ENCODE measurements around the gene ARRB2.

The ARRB2 gene

DNA sequence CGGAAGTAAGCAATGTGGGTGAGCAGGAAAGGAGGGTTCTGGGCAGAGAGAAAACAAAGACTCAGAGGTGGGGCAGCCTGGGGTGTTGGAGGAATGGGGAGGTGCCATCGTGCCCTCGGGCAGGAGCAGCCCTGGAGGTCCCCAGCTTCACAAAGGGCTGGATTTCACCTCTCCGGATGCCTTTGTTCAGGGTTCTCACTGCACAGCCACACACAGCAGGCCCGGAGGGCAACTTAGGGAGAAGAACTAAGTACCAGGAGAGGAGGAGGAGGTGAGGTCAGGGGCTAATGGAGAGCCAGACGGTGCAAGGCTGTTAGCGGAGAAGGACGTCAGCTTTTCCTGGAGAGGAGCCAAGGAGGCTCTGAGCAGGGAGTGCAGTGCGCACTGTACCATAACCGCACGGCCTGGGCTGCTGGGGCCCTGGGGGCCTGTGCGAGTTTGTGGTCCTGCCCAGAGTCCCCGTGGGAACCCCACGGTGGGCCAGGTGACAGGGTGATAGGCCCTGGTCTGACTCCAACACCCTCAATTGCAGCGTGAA, 9.3 kb downstream of the ARRB2 start:
- in situ Hi-C loops (cut with HindIII; ENCODE audit: low pct_ligation_motif_present, low pct_unique_long_range_greater_than_20kb, low sequenced_read_pairs) = loop anchor here (10.0 kb wide), 1 partner anchor 135 kb away; no protein-coding TSS in a partner anchor
- peak; percentile 89 for DNase-seq

DNA sequence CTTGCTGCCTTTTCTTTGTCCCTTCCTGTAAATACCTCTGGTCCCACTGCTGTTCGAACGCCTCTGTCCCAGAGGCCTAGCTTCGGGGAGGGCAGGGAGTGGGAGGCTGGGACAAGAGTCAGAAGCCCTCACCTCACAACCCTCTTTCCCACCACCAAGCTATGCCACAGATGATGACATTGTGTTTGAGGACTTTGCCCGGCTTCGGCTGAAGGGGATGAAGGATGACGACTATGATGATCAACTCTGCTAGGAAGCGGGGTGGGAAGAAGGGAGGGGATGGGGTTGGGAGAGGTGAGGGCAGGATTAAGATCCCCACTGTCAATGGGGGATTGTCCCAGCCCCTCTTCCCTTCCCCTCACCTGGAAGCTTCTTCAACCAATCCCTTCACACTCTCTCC, 10.4 kb downstream of the ARRB2 start:
- in situ Hi-C loops (cut with HindIII; ENCODE audit: low pct_ligation_motif_present, low pct_unique_long_range_greater_than_20kb, low sequenced_read_pairs) = loop anchor here (10.0 kb wide), 1 partner anchor 134 kb away; no protein-coding TSS in a partner anchor
- no peak for DNase-seq

DNA sequence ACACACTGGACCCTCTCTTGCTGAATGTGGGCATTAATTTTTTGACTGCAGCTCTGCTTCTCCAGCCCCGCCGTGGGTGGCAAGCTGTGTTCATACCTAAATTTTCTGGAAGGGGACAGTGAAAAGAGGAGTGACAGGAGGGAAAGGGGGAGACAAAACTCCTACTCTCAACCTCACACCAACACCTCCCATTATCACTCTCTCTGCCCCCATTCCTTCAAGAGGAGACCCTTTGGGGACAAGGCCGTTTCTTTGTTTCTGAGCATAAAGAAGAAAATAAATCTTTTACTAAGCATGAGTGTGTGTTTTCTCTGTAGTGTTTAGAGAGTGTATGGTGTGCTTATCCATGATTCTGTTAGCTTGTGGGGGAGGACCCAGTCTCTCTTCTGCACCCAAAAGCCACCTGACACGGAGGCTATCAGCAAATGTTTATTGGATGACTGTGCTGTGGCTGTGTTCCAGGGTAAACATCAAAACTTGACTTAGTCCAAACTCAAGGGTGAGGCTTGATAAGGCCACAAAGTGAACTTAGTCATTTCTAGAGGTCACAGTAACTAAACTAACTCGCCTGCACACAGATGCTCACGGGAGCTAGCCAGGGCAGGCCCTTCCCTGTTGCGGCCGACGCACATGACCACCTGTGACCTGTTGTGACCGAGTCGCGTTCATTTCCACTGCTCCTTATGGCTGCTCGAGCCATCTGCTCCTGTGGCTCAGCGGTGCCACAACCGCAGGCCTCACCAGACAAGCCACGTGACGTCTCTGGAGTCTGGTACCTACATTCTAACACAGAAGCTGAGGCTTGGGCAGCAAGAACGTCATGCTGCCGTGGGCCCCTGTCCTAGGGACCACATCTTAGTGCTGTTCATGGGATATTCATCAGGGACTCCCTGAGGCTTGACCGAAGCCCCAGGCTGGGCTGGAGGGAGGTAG, 11.0 kb downstream of the ARRB2 start:
- peak; percentile 87 for DNase-seq
- in situ Hi-C loops (cut with HindIII; ENCODE audit: low pct_ligation_motif_present, low pct_unique_long_range_greater_than_20kb, low sequenced_read_pairs) = loop anchor here (10.0 kb wide), 1 partner anchor 133 kb away; no protein-coding TSS in a partner anchor

DNA sequence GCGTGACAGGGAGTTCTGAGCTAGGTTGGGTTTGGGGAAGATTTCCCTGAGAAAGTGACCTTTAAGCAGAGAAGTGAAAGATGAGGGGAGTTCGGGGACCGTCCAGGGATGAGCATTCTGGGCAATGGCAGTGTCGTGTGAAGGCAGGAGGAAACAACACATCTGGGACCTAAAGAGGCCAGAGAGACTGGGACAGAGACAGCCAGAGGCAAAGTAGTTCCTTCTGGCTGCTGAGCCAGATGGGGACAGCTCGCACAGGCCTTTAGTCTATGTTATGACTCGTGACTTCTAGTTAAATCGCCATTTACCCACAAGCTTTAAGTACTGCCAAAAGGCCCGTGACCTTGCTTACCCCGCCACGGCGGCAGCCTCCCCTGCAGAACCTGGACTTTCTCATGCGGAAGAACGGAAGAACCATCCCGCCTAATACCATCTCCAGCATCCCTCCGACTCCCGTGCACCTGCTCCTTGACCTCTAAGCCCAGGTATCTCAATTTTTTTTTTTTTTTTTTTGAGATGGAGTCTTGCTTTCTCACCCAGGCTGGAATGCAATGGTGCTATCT, 12.3 kb downstream of the ARRB2 start:
- DNase-seq = no peak
- in situ Hi-C loops (cut with HindIII; ENCODE audit: low pct_ligation_motif_present, low pct_unique_long_range_greater_than_20kb, low sequenced_read_pairs) = loop anchor here (10.0 kb wide), 1 partner anchor 132 kb away; no protein-coding TSS in a partner anchor

DNA sequence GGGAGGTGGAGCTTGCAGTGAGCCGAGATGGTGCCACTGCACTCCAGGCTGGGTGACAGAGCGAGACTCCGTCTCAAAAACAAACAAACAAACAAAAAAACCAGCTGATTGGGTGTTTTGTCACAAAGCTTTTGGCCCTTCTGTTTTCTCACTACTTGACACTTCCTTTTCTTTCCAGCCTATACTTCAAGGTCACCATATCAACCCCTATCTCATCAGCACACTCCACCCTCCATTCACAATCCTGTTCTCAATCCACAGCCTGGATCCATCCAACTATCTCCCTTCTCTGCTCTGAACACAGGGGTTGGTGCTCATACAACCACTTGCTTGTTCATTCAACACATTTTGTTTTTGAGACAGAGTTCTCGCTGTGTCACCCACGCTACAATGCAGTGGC, 14.2 kb downstream of the ARRB2 start:
- no peak for DNase-seq
- in situ Hi-C loops (cut with HindIII; ENCODE audit: low pct_ligation_motif_present, low pct_unique_long_range_greater_than_20kb, low sequenced_read_pairs) = loop anchor here (10.0 kb wide), 1 partner anchor 130 kb away; no protein-coding TSS in a partner anchor

DNA sequence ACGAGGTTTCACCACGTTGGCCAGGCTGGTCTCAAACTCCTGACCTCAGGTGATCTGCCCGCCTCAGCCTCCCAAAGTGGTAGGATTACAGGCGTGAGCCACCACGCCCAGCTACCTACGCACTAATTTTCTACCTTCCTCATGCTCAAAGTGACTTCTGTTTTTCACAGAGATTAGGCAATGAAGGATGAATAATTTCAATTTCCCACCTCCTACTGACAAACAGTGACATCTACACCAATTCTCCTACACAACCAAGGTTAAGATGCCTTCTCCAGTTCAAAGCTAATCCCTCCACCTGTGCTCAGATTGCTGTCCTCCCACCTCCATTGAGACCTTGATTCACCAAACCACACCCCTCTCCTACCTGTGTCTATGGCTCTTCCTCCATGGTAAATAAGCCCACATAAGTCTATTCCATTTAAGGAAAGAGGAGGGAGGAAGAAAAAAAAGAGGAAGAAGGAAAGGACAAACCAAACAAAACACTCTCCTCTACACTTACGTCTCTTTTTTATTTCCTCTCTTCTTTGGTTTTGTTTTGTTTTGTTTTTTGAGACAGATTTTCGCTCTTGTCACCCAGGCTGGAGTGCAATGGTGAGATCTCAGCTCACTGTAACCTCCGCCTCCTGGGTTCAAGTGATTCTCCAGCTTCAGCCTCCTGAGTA, 15.3 kb downstream of the ARRB2 start:
- in situ Hi-C loops (cut with HindIII; ENCODE audit: low pct_ligation_motif_present, low pct_unique_long_range_greater_than_20kb, low sequenced_read_pairs) = loop anchor here (10.0 kb wide), 1 partner anchor 129 kb away; no protein-coding TSS in a partner anchor
- DNase-seq = no peak

DNA sequence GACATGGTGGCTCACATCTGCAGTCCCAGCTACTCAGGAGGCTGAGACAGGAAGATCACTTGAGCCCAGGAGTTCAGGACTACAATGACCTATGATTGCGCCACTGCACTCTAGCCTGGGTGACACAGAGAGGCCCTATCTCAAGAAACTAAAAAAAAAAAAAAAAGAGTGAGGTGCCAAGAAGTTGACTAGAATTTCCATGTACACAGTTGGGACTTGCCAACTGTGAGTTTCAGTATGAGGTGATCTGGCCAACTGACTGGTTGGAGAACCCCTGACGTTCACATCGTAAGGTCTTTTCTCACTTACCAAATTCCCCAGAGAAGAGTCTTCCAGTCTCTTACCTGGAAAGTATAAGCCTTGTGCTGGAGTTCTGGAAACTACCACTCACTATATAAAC, 17.7 kb downstream of the ARRB2 start:
- in situ Hi-C loops (cut with HindIII; ENCODE audit: low pct_ligation_motif_present, low pct_unique_long_range_greater_than_20kb, low sequenced_read_pairs) = loop anchor here (10.0 kb wide), 1 partner anchor 127 kb away; no protein-coding TSS in a partner anchor
- no peak for DNase-seq

DNA sequence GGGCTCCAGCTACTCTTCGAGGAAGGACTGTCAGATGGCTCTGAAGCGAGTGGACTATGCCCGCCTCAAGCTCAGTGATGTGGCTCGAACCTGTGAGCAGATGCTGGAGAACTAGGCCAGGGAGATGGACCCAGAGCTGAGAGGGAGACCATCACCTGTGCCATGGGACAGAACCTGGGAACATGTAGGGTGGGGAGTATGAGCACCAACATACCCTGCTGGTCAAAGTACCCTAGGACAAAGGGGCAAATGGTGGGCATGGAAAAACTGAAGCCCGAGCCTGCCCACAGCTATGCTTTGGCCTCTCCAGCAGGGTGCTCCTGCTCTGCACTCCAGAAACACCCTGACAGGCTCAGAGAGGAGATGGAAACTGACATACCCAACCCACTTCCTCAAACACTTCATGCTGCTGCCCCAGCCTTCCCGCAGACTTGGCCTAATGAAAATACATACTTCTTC, 22.7 kb downstream of the ARRB2 start:
- in situ Hi-C loops (cut with HindIII; ENCODE audit: low pct_ligation_motif_present, low pct_unique_long_range_greater_than_20kb, low sequenced_read_pairs) = no loop called here
- no peak for DNase-seq

DNA sequence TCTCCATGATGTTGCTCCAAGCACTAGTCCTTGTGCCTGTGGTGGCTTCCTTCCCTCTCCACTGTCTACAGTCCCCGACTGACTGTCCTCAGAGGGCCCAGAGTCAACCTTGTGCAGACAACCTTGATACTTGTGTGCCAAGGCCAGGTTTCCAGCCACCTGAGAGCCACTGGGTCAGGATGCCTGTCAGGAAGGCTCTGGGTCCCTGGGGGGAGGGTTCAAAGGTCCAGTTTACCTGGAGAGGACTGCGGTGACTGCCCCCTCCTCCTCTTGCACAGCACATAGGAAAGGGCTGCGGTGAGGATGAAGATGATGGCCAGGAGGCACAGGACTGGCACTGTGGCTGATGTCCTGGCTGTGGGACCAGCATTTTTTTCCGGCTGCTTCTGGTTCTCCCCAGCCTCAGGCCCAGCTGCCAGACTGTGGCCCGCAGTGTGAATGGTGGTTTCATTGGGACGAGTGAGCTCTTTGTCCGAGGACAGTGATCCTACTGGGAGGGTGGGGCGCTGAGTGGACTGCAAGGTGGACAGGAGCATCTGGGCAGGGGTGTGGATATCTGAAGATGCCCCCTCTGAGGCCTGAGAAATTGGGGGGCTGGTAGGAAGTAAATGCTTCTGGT, 24.5 kb downstream of the ARRB2 start:
- in situ Hi-C loops (cut with HindIII; ENCODE audit: low pct_ligation_motif_present, low pct_unique_long_range_greater_than_20kb, low sequenced_read_pairs) = no loop called here
- DNase-seq = no peak

DNA sequence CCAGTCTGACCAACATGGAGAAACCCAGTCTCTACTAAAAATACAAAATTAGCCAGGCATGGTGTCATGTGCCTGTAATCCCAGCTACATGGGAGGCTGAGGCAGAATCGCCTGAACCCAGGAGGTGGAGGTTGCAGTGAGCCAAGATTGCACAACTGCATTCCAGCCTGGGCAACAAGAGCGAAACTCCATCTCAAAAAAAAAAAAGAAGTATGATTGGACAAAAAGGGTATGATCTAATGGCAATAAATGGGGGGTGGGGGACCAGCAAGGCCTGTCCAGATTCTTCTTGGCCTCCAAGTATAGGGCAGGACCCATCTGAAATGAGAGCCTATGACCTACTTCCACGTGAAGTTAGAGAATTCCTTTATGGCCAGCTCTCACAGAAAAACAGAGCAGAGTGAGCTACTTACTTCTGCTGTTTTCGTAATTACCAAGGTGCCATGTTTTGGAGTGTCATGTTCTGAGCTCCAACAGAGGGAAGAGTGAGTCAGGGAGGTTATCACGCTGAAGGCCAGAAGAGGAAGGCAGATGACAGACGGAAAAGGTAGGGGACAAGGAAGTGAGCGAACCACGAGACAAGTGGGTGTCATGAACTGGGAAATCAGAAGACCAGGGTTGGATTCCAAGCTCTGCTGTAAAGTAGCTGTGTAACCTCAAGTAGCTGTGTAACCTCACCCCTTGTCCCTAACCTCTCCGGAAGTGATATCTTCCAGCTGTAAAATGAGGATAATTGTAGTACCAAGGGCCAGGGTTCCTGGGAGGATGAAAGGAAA, 25.6 kb downstream of the ARRB2 start:
- in situ Hi-C loops (cut with HindIII; ENCODE audit: low pct_ligation_motif_present, low pct_unique_long_range_greater_than_20kb, low sequenced_read_pairs) = no loop called here

DNA sequence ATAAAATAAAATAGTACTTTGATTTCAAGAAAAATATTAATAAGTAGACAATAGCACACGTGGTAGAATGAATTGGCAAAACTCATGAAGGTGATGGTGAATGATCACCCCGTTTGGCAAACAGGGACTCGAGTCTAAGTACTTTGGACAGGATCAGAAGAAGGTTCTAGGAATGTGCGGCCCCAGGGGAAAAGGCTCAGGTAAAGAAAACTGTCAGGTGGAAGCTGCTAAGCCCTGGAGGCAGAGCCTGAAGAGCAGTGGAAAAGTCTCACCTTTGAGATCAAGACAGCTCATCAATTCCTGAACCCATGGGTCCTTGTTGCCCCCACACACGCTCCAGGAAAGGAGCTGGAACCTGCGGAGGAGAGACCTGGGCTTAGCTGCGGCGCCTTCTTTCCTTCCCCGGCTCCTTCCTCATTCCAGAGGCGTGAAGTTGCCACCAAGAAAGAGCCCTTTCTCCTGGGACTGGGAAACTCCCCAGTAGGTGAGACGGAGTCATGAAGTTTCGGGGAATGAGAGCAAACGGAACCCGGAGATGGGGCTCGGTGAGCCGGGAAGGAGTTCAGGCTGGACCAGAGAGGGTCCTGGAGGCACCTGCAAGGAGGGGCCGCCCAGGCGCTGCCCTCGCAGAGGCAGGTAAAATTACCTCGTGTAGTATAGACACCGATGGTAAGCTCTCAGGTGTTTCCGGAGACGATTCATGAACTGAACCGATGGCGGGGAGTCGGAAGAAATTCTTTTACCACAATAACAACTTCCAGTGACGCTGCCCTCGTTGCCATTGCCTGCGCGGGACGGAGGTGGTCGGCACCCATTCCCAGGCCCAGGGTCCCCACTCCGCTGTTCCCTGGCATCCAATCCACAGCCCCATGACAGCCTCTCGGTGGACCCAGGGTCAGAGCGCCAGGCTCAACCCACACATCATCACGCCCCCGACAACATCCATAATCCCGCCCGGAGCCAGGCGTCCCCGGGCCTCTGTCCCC, 28.0 kb downstream of the ARRB2 start:
- in situ Hi-C loops (cut with HindIII; ENCODE audit: low pct_ligation_motif_present, low pct_unique_long_range_greater_than_20kb, low sequenced_read_pairs) = no loop called here
- DNase-seq = peak; percentile 25

More for the DNA sequence above, 25.6 kb downstream of the ARRB2 start:
- no peak for DNase-seq

DNA sequence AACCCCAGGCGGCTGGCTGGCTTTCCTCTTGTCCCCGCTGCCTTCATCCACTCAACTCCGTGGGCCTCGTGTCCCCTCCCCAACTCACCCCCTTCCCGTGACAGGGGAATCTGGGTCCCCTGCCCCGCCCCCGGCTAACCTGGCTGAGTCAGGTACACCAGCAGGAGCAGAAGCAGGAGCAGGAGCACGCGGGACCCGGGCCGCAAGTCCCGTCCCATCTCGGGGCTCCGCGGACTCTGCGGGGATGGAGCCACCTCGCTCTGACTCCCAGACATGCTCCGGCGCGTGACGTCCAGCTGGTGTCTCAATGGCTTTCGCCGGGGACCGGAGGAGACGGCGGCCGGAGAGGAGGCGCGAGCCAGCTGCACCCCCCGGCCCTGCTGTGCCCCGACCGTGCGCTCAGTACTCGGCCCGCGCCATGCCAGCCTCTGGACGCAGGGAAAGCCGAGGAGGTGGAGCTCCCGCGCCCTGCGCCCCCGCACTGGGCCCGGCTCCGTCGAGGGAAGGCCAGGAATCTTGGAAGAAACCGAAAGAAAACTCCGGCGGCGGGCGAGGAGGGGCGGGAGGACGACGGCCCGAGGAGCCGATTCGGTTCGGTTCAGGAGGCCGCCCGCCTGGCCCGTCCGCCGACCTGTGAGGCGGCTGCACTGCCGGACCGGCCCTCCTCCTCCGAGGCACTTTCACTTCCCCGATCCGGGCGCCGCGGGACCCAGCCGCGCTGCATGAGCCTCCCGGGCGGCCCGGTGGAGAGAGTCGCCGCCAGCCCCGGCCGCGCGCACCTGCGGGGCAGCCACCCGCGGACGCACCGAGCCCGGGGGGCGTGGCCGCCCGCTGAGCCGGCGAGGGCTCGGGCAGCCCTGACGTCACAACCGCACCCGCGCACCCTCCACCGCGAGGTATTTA, 28.9 kb downstream of the ARRB2 start, which contains the start of the genes CXCL16 and ZMYND15:
Gene CXCL16, minus strand, starts transcription at position 807 of the 903 bp plus-strand sequence. Its CDS starts 589 bp downstream, at position 218.
Gene ZMYND15, plus strand, starts transcription at position 712 of the 903 bp plus-strand sequence. CDS start 716 bp downstream, outside the sequence.
- DNase-seq = peak; percentile 44
- in situ Hi-C loops (cut with HindIII; ENCODE audit: low pct_ligation_motif_present, low pct_unique_long_range_greater_than_20kb, low sequenced_read_pairs) = no loop called here

DNA sequence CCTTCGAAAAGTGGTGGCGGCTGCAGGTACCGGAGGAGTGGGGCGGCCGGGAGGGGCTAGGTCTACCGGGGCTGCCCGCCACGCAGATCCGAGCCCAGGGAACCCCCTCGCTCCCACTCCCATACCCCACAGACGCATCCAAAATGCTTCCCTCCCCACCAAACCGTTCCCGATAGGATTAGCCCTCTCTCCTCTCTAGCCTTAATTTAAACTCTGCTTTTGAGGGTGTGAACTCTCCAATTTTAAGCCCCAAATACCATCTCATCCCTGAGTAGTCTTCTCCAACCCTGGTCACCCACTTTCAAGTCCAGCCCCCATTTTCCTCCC, 29.6 kb downstream of the ARRB2 start:
- in situ Hi-C loops (cut with HindIII; ENCODE audit: low pct_ligation_motif_present, low pct_unique_long_range_greater_than_20kb, low sequenced_read_pairs) = no loop called here
- DNase-seq = no peak

DNA sequence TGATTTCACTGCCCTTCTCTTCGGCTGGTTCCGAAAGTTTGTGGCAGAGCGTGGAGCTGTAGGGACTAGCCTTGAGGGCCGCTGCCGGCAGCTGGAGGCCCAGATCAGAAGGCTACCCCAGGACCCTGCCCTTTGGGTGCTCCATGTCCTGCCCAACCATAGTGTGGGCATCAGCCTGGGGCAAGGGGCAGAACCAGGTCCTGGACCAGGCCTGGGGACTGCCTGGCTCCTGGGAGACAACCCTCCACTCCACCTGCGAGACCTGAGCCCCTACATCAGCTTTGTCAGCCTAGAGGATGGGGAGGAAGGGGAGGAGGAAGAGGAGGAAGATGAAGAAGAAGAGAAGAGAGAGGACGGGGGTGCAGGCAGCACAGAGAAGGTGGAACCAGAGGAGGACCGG, 30.2 kb downstream of the ARRB2 start:
- in situ Hi-C loops (cut with HindIII; ENCODE audit: low pct_ligation_motif_present, low pct_unique_long_range_greater_than_20kb, low sequenced_read_pairs) = no loop called here

DNA sequence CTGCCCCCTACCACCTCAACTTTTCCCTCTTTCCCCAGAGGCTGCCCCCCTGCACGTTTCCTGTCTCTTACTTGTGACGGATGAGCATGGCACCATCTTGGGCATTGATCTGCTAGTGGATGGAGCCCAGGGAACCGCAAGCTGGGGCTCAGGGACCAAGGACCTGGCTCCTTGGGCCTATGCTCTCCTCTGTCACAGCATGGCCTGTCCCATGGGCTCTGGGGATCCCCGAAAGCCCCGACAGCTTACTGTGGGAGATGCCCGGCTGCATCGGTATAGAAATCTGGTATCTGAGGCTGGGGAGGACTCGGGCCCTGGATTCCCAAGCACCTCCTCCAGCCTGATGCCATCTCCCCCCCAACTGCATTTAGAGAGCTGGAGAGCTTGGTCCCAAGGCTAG, 31.1 kb downstream of the ARRB2 start:
- no peak for DNase-seq
- in situ Hi-C loops (cut with HindIII; ENCODE audit: low pct_ligation_motif_present, low pct_unique_long_range_greater_than_20kb, low sequenced_read_pairs) = no loop called here

More for the DNA sequence above, 30.2 kb downstream of the ARRB2 start:
- DNase-seq = no peak

Data from ACHN (cell line).